Osteoblast (primary cell): ENCODE measurements around the gene NKAIN2. TPM values are rescaled to one million over a fixed set of nuclear protein-coding genes. Genes with fewer than 3 reads are reported as not detected.

ENCODE experiments used
- DNase-seq: peaks from one replicate; pipeline ENCODE4 v3.0.0; 2011; ENCODE audit warnings: low spot score, mixed read lengths; ENCODE audit not compliant: insufficient read length; ENCODE audit errors: missing footprints
- H2AFZ ChIP-seq: 2 replicates; pipeline ENCODE4 v1.6.0; 2011; ENCODE audit warnings: mild to moderate bottlenecking, low read length
- H3K27ac ChIP-seq: 2 replicates; pipeline ENCODE4 v1.5.1; 2011; ENCODE audit warnings: mild to moderate bottlenecking, low read depth, low read length, moderate library complexity
- H3K27me3 ChIP-seq: 2 replicates; pipeline ENCODE4 v1.6.0; 2012; ENCODE audit warnings: mild to moderate bottlenecking, control low read depth, inconsistent platforms, low read length, moderate library complexity; ENCODE audit not compliant: insufficient read depth
- H3K36me3 ChIP-seq: 2 replicates; pipeline ENCODE4 v1.5.1; 2011; ENCODE audit warnings: mild to moderate bottlenecking, low read length, control low read depth, moderate library complexity; ENCODE audit not compliant: insufficient read depth
- H3K4me1 ChIP-seq: 2 replicates; pipeline ENCODE4 v1.5.1; 2011; ENCODE audit warnings: mild to moderate bottlenecking, low read length, control low read depth, moderate library complexity; ENCODE audit not compliant: insufficient read depth
- H3K4me2 ChIP-seq: 2 replicates; pipeline ENCODE4 v1.6.0; 2011; ENCODE audit warnings: mild to moderate bottlenecking, low read length; ENCODE audit not compliant: insufficient read depth
- H3K4me3 ChIP-seq: fragments of 200-600 bp; sonication (generic); 3 replicates; pipeline ENCODE4 v1.5.1; 2012; ENCODE audit warnings: mild to moderate bottlenecking, low read length, inconsistent platforms; ENCODE audit not compliant: insufficient read depth
- H3K79me2 ChIP-seq: 2 replicates; pipeline ENCODE4 v1.6.0; 2012; ENCODE audit warnings: mild to moderate bottlenecking, low read length, control low read depth, inconsistent platforms; ENCODE audit not compliant: insufficient read depth
- H3K9me3 ChIP-seq: 2 replicates; pipeline ENCODE4 v1.5.1; 2011; ENCODE audit warnings: low read depth, low read length, control low read depth
- H4K20me1 ChIP-seq: 2 replicates; pipeline ENCODE4 v1.6.0; 2012; ENCODE audit warnings: mild to moderate bottlenecking, low read length, control low read depth; ENCODE audit not compliant: insufficient read depth
- total RNA-seq: library from RNA; depleted of rRNA; stranded (reverse); fragments of >200 nt; gene quantifications from 2 replicates; pipeline ENCODE4 v1.2.3, GENCODE V29; 2012
- TF ChIP-seq, protein P1 (sequence below): IDR thresholded peaks from 2 replicates; pipeline ENCODE4 v1.5.1; 2011; ENCODE audit warnings: mild to moderate bottlenecking, low read depth, low read length, moderate library complexity; ENCODE audit errors: extremely low read depth

NKAIN2 gene
- total RNA-seq, 1 donor, result under 0.01 TPM

DNA sequence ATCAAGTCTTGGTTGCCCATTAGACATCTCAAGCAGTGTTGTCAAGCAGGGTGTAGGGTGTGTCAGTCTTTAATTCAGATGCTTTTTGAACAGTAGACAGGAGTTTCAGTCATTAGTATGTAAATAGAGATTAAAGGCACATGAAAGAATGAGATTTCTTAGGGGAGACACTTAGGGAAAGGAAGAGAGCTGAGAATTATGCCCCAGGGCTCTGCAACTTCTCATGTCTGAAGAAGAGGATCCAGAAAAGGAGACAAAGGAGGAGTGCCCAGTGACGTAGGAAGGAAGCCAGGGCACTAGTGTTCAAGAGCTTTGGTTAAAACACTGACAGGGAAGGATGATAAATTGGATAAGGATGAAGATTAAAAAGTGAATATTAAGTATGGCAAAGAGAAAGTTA is 569.7 kb downstream of the NKAIN2 start:
- no peak overlapping the region for H3K27ac ChIP-seq
- no peaks in the 10 kb centered on the region for H3K9me3 ChIP-seq
- H4K20me1 ChIP-seq, result no peaks in the 10 kb centered on the region
- no peaks in the 10 kb centered on the region for H3K4me1 ChIP-seq
- TF ChIP-seq, protein P1, sequence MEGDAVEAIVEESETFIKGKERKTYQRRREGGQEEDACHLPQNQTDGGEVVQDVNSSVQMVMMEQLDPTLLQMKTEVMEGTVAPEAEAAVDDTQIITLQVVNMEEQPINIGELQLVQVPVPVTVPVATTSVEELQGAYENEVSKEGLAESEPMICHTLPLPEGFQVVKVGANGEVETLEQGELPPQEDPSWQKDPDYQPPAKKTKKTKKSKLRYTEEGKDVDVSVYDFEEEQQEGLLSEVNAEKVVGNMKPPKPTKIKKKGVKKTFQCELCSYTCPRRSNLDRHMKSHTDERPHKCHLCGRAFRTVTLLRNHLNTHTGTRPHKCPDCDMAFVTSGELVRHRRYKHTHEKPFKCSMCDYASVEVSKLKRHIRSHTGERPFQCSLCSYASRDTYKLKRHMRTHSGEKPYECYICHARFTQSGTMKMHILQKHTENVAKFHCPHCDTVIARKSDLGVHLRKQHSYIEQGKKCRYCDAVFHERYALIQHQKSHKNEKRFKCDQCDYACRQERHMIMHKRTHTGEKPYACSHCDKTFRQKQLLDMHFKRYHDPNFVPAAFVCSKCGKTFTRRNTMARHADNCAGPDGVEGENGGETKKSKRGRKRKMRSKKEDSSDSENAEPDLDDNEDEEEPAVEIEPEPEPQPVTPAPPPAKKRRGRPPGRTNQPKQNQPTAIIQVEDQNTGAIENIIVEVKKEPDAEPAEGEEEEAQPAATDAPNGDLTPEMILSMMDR, result no peak
- H3K36me3 ChIP-seq, result no peaks in the 10 kb centered on the region
- H2AFZ ChIP-seq, result no peak overlapping the region
- H3K27me3 ChIP-seq, result no peaks in the 10 kb centered on the region
- H3K4me2 ChIP-seq, result no peak overlapping the region
- H3K4me3 ChIP-seq, result no peak overlapping the region
- DNase-seq, result no peak
- no peaks in the 10 kb centered on the region for H3K79me2 ChIP-seq

DNA sequence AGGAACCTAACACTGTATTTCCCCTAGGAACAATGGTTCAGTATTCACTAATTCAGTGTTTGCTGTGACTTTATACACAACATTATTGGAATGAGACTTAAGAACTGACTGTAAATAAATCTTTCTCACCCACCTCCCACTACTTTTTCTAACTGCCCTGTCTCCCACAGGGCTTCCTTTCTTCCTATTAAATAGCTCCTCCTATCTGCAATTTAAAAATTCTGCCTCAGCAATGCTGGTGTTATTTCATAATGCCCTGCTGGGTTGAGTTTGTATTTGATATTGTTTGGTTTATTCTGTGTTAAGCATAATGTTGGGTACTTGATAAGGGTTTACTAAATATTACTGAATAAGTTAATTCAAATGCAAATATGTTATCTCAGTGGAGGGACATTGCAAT is 585.5 kb downstream of the NKAIN2 start:
- Histone ChIP-seq H3K4me2 (no peak overlapping the region), H3K27me3 (no peaks in the 10 kb centered on the region), H3K36me3 (no peaks in the 10 kb centered on the region), H3K4me3 (no peak overlapping the region), H2AFZ (no peak overlapping the region), H3K27ac (no peak overlapping the region), H3K4me1 (no peaks in the 10 kb centered on the region), H3K79me2 (no peaks in the 10 kb centered on the region), H4K20me1 (no peaks in the 10 kb centered on the region), H3K9me3 (no peaks in the 10 kb centered on the region)
- no peak for DNase-seq
- TF ChIP-seq, protein P1, result no peak

DNA sequence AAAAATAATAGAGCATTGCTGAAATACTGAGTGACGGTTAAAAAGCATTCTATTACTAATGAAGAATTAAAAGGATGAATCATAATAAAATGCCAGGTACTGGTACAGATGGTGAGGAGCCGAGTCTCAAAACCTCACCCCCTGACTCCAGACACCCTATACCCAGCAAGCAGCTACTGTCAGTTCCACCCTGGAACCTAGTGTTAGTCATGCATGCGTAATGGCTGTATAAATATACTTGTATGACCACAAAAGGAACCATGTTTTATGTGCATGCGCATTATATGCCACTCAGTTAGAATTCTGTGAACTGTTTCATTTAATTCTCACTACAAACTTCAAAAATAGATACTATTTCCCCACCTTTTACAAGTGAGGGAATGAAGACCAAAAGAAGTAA is 589.9 kb downstream of the NKAIN2 start:
- no peaks in the 10 kb centered on the region for H3K79me2 ChIP-seq
- H4K20me1 ChIP-seq, result no peaks in the 10 kb centered on the region
- no peak overlapping the region for H3K4me2 ChIP-seq
- no peak overlapping the region for H2AFZ ChIP-seq
- TF ChIP-seq, protein P1, result no peak
- DNase-seq, result no peak
- H3K9me3 ChIP-seq, result no peaks in the 10 kb centered on the region
- H3K27ac ChIP-seq, result no peak overlapping the region
- H3K4me3 ChIP-seq, result no peak overlapping the region
- H3K36me3 ChIP-seq, result no peaks in the 10 kb centered on the region
- no peaks in the 10 kb centered on the region for H3K4me1 ChIP-seq
- H3K27me3 ChIP-seq, result no peaks in the 10 kb centered on the region

DNA sequence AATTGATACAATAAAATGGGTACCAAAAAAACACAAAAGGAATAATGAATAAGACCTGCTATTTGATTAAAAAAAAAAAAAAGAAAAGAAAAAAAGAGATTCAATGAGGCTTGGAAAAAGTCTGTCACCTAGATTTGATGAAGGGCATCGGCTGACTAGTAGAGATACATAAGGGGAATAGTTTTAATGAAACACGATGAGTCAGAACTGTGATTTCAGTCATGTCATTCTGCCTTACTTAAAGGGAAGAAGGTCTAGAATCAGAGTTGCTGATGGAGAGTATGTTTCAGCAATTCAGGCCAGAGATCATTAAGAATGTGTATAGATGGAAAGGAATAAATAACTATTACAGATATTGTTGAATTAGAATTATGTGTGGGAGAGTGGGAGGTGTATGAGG is 592.7 kb downstream of the NKAIN2 start:
- TF ChIP-seq, protein P1, result no peak
- no peak for DNase-seq
- H3K9me3 ChIP-seq, result no peaks in the 10 kb centered on the region
- no peaks in the 10 kb centered on the region for H3K4me1 ChIP-seq
- no peaks in the 10 kb centered on the region for H4K20me1 ChIP-seq
- no peak overlapping the region for H3K27ac ChIP-seq
- no peaks in the 10 kb centered on the region for H3K27me3 ChIP-seq
- H3K36me3 ChIP-seq, result no peaks in the 10 kb centered on the region
- no peak overlapping the region for H2AFZ ChIP-seq
- H3K4me2 ChIP-seq, result no peak overlapping the region
- H3K79me2 ChIP-seq, result no peaks in the 10 kb centered on the region
- no peak overlapping the region for H3K4me3 ChIP-seq
